Esophagus squamous epithelium (tissue), 4 donors: Measurements from ENCODE around the gene NPRL2.
A peak's percentile ranks its signal among the peaks of the same experiment; 100 is the strongest.

ENCODE experiments used
- POLR2A ChIP-seq, 4 donors: fragments of 450-650 bp; IDR thresholded peaks; one replicate each; pipeline ENCODE4 v1.6.1; 2017; ENCODE audit warnings: antibody characterized with exemption in 4 of 4, mild to moderate bottlenecking in 4 of 4, moderate library complexity in 3 of 4
- TF ChIP-seq, protein P1 (sequence below), 6 experiments: fragments of 450-650 bp in 4 of 6; fragments of 200-600 bp in 2 of 6; sonication (generic) in 2 of 6; IDR thresholded peaks; one replicate each; pipeline ENCODE4 v1.5.1; 2016 to 2019; ENCODE audit warnings: antibody characterized with exemption in 6 of 6, mild to moderate bottlenecking in 4 of 6, moderate library complexity in 4 of 6

DNA sequence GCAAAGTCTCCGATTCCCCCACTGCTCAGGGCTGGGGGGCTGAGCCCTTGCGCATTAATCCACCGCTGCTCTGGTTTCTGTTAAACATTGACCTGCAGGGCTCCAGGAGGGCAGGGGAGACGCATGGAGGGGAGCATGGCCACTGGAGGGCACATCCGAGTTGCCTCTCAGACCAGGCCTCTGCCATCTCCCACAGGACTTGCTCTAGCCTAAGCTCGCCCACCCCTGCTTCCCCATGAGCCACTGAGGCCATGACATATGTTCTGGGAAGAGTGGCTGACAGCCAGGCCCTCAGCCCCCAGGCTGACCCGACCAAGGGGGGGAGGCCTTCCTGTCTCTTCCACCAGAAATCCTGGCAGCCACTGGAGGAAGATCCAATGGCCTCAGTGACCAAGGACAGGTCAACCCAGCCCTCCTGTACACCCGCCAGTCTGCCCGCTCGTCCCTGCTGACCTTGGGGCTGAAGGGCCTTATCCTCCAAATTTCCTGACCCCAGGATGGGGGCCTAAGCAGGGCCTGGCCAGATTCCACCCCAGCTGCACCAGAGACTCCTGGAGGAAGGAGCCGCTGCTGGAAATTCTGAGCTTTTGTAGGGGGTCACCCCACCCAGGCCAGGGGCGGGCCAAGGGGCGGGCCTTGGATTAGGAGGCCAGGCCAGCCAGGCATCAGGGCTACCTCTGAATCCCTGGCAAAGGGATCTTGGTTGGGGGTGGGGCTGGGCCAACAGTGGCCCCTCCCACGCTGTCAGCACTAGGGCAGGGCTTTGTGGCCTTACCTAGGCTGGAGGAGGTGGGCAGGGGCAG, 47.4 kb downstream of the NPRL2 start, which contains the start of gene HYAL1:
- TF ChIP-seq, protein P1, sequence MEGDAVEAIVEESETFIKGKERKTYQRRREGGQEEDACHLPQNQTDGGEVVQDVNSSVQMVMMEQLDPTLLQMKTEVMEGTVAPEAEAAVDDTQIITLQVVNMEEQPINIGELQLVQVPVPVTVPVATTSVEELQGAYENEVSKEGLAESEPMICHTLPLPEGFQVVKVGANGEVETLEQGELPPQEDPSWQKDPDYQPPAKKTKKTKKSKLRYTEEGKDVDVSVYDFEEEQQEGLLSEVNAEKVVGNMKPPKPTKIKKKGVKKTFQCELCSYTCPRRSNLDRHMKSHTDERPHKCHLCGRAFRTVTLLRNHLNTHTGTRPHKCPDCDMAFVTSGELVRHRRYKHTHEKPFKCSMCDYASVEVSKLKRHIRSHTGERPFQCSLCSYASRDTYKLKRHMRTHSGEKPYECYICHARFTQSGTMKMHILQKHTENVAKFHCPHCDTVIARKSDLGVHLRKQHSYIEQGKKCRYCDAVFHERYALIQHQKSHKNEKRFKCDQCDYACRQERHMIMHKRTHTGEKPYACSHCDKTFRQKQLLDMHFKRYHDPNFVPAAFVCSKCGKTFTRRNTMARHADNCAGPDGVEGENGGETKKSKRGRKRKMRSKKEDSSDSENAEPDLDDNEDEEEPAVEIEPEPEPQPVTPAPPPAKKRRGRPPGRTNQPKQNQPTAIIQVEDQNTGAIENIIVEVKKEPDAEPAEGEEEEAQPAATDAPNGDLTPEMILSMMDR (IDR thresholded peaks at IDR 0.05), result peak in 1 of 6 experiments; percentile 25
- TF ChIP-seq POLR2A (IDR thresholded peaks at IDR 0.05), result no peak
